H1 (cell line): ENCODE results near the gene DNAJC21.

Experiments used
- CHD2 ChIP-seq: IDR thresholded peaks from 2 replicates; pipeline ENCODE4 v1.6.1; 2012; ENCODE audit warnings: low read length, improper control_type of control experiment
- POLR2A ChIP-seq, 2 experiments: IDR thresholded peaks; 1 replicate in 1 of 2; 2 replicates in 1 of 2; pipeline ENCODE4 v1.6.1; 2011; ENCODE audit warnings: low read depth in 2 of 2, low read length in 2 of 2, mild to moderate bottlenecking in 2 of 2; ENCODE audit errors: control extremely low read depth in 1 of 2
- POLR2AphosphoS5 ChIP-seq: IDR thresholded peaks from 2 replicates; pipeline ENCODE4 v1.6.1; 2011; ENCODE audit warnings: low read depth, low read length
- RAD21 ChIP-seq, 2 experiments: IDR thresholded peaks in 1 of 2; conservative IDR thresholded peaks in 1 of 2; 2 replicates each; pipeline ENCODE4 v1.6.1; 2011; ENCODE audit warnings: low read depth in 2 of 2, low read length in 2 of 2, improper control_type of control experiment in 1 of 2, inconsistent platforms in 1 of 2, mild to moderate bottlenecking in 1 of 2, moderate library complexity in 1 of 2
- YY1 ChIP-seq: IDR thresholded peaks from 2 replicates; pipeline ENCODE4 v1.6.1; 2011; ENCODE audit warnings: low read depth, mild to moderate bottlenecking, low read length
- TF ChIP-seq, protein P1 (sequence below), 3 experiments: IDR thresholded peaks; 1 replicate in 2 of 3; 2 replicates in 1 of 3; pipeline versions ENCODE4 v1.5.1 to v1.6.1; 2011; ENCODE audit warnings: low read length in 3 of 3, mild to moderate bottlenecking in 3 of 3, inconsistent platforms in 2 of 3, low read depth in 1 of 3, moderate library complexity in 1 of 3; ENCODE audit not compliant: insufficient read depth in 1 of 3; ENCODE audit errors: control extremely low read depth in 1 of 3

- no peak for TF ChIP-seq CHD2
- no peak for TF ChIP-seq POLR2AphosphoS5
- TF ChIP-seq POLR2A (IDR thresholded peaks at IDR 0.05; ENCODE audit: control extremely low read depth in 1 of 2, low read depth in 2 of 2, low read length in 2 of 2) = no peak
- no peak for TF ChIP-seq YY1
- peak; percentile 43 to 53 for TF ChIP-seq RAD21 (IDR thresholded peaks at IDR 0.05 in 1 of 2, conservative IDR thresholded peaks at IDR 0.05 in 1 of 2; ENCODE audit: low read depth in 2 of 2, low read length in 2 of 2)
- TF ChIP-seq, protein P1, sequence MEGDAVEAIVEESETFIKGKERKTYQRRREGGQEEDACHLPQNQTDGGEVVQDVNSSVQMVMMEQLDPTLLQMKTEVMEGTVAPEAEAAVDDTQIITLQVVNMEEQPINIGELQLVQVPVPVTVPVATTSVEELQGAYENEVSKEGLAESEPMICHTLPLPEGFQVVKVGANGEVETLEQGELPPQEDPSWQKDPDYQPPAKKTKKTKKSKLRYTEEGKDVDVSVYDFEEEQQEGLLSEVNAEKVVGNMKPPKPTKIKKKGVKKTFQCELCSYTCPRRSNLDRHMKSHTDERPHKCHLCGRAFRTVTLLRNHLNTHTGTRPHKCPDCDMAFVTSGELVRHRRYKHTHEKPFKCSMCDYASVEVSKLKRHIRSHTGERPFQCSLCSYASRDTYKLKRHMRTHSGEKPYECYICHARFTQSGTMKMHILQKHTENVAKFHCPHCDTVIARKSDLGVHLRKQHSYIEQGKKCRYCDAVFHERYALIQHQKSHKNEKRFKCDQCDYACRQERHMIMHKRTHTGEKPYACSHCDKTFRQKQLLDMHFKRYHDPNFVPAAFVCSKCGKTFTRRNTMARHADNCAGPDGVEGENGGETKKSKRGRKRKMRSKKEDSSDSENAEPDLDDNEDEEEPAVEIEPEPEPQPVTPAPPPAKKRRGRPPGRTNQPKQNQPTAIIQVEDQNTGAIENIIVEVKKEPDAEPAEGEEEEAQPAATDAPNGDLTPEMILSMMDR (IDR thresholded peaks at IDR 0.05; ENCODE audit: control extremely low read depth in 1 of 3, insufficient read depth in 1 of 3, low read depth in 1 of 3, low read length in 3 of 3) = peak in 2 of 3 experiments; percentile 20 to 34; a peak in 2 of 4 replicates
Observed at GRCh38 chr5:34905564-34905963, 23.8 kb upstream of the DNAJC21 start.
